Left ventricle myocardium superior (tissue), 1 donor: Measurements from ENCODE around the gene POM121. TPM values are rescaled to one million over a fixed set of nuclear protein-coding genes. Genes with fewer than 3 reads are reported as not detected.
"Not testable (repeated sequence)": the region's sequence is repeated elsewhere in the genome, so short reads cannot be mapped to it uniquely, and the experiment has no call there.

Source experiments
- ATAC-seq: fragments of 200-7000 bp; cut with Tn5 transposase; one replicate; pipeline ENCODE4 v1.9.1; 2020; ENCODE audit warnings: mild to moderate bottlenecking, moderate library complexity
- DNase-seq: peaks from one replicate; pipeline ENCODE4 v3.0.0-alpha.2; 2020
- intact Hi-C: fragments of 100-400 bp; cut with micrococcal nuclease; formaldehyde crosslinking; loops from one replicate; pipeline ENCODE4 v1.11.0; 2022
- total RNA-seq: library from RNA; stranded (reverse); fragmentation: NEBNext Ultra II Directional; extraction: Animal tissue kit (Norgen Biotek cat#: 25700); gene quantifications from one replicate; pipeline ENCODE4 v1.2.1, GENCODE V29; 2021
- donor health status: DM: no; HTN: yes; CAD: no; lungs with severe emphysema.

POM121 gene
- total RNA-seq, 1 donor from 2014 or later: 16.9 TPM

- ATAC-seq, DNase-seq, intact Hi-C loops: not testable (repeated sequence)
These were observed 50.9 kb downstream of the POM121 start for GRCh38 chr7:72975656-72976286.

- DNase-seq, intact Hi-C loops: not testable (repeated sequence)
- peak; percentile 10 for ATAC-seq
These were observed 51.5 kb downstream of the POM121 start for GRCh38 chr7:72976434-72976833.

DNA sequence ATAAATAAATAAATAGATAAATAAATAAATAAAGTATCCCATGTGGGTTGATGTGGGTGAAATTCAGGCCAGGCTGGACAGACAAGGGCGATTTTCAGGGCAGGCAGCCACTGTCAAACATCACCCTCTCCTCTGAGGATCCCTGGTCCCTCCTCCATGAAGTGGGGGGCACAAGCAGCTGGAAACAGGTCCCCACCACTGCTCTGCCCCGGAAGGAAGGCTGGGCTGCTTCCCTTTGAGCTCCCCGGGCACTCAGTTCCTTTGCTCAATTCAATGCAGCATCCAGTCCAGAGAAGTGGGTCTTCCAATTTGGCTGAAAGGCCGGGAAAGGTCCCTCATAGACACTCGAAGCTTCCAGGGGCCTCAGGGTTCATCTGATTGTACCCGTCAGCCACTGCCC is 55.5 kb downstream of the POM121 start:
- ATAC-seq, intact Hi-C loops, DNase-seq: not testable (repeated sequence)

GRCh38 chr7:72982084-72982483 is 57.2 kb downstream of the POM121 start:
- DNase-seq, intact Hi-C loops, ATAC-seq: not testable (repeated sequence)

- peak; percentile 64 for DNase-seq
- ATAC-seq: peak; percentile 90
- intact Hi-C loops: not testable (repeated sequence)
These were observed 65.4 kb downstream of the POM121 start for GRCh38 chr7:72990146-72990913.

DNA sequence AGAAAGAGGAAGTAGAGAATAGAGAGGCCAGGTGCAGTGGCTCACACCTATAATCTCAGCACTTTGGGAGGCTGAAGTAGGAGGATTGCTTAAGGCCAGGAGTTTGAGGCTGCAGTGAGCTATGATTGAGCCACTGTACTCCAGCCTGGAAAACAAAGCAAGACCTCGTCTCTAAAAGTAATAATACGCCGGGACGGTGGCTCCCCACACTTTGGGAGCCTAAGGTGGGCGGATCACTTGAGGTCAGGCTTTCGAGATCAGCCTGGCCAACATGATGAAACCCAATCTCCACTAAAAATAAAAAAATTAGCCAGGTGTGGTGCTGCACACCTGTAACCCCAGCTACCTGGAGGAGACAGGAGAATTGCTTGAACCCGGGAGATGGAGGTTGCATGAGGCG is 70.6 kb downstream of the POM121 start:
- peak; percentile 11 for DNase-seq
- intact Hi-C loops, ATAC-seq: not testable (repeated sequence)

DNA sequence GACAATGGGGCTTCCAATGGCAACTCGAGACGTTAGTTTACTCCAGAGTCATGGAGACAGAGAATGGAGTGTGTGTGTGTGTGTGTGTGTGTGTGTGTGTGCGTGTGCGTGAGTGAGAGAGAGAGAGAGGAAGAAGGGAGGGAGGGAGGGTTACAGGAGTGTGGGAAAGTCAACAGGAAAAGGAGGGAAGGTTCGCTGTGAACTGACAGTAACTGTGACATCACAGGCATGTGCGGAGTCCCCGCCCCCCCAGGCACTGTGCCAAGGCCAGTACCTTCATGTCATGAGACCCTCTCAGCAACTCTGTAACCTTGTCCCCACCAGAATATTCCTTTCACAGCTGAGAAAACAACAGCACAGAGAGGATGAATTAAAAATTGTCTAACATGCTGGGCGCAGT is 72.6 kb downstream of the POM121 start:
- intact Hi-C loops, DNase-seq: not testable (repeated sequence)
- ATAC-seq: peak; percentile 58

- intact Hi-C loops, DNase-seq: not testable (repeated sequence)
- ATAC-seq: peak; percentile 18
These were observed 73.1 kb downstream of the POM121 start for GRCh38 chr7:72997887-72998468.

Other genes starting within 250 kb of the POM121 start
- 2.8 TPM for gene TYW1B, start 96.9 kb upstream of the POM121 start, total RNA-seq
- 0.35 TPM for gene TRIM74, start 44.4 kb downstream of the POM121 start, total RNA-seq
- not detected for gene SPDYE8, start 104.7 kb downstream of the POM121 start, total RNA-seq
- not detected for gene SPDYE11, start 132.8 kb downstream of the POM121 start, total RNA-seq
- gene SPDYE9, start 160.9 kb downstream of the POM121 start, total RNA-seq: not detected